Smooth muscle cell (in vitro differentiated cells): Measurements from ENCODE around the gene EXOC3. TPM values are rescaled to one million over a fixed set of nuclear protein-coding genes. Genes with fewer than 3 reads are reported as not detected.
A peak's percentile ranks its signal among the peaks of the same experiment; 100 is the strongest.

ENCODE experiments used
- DNase-seq: peaks from one replicate; lab custom pipeline; 2025; ENCODE audit not compliant: unreplicated experiment; lab: John Stamatoyannopoulos, UW
- H2AFZ ChIP-seq: fragments of 200-600 bp; sonication (generic); 2 replicates; pipeline ENCODE4 v1.6.0; 2016; ENCODE audit warnings: antibody characterized with exemption, low read depth, mild to moderate bottlenecking
- H3F3A ChIP-seq: fragments of 200-600 bp; sonication (generic); 2 replicates; pipeline ENCODE4 v1.6.0; 2017; ENCODE audit warnings: antibody characterized with exemption, low read depth
- H3K27ac ChIP-seq: fragments of 200-600 bp; sonication (generic); 2 replicates; pipeline ENCODE4 v1.5.1; 2016; ENCODE audit warnings: low read depth, mild to moderate bottlenecking
- H3K27me3 ChIP-seq: fragments of 200-600 bp; sonication (generic); 2 replicates; pipeline ENCODE4 v1.6.1; 2016; ENCODE audit warnings: low read depth, mild to moderate bottlenecking
- H3K36me3 ChIP-seq: fragments of 200-600 bp; sonication (generic); 2 replicates; pipeline ENCODE4 v1.5.1; 2016; ENCODE audit warnings: low read depth
- H3K4me1 ChIP-seq: fragments of 200-600 bp; sonication (generic); 2 replicates; pipeline ENCODE4 v1.5.1; 2016; ENCODE audit warnings: low read depth
- H3K4me2 ChIP-seq: fragments of 200-600 bp; sonication (generic); 2 replicates; pipeline ENCODE4 v1.6.0; 2016; ENCODE audit warnings: mild to moderate bottlenecking
- H3K4me3 ChIP-seq: fragments of 200-600 bp; sonication (generic); 2 replicates; pipeline ENCODE4 v1.5.1; 2016; ENCODE audit warnings: mild to moderate bottlenecking
- H3K79me2 ChIP-seq: fragments of 200-600 bp; sonication (generic); 2 replicates; pipeline ENCODE4 v1.6.0; 2016; ENCODE audit warnings: low read depth, mild to moderate bottlenecking
- H3K9ac ChIP-seq: fragments of 200-600 bp; sonication (generic); 2 replicates; pipeline ENCODE4 v1.6.0; 2016; ENCODE audit warnings: low read depth
- H3K9me3 ChIP-seq: fragments of 200-600 bp; sonication (generic); replicated peaks from 2 replicates; pipeline ENCODE4 v1.5.1; 2016; ENCODE audit warnings: low read depth
- H4K20me1 ChIP-seq: fragments of 200-600 bp; sonication (generic); 2 replicates; pipeline ENCODE4 v1.6.0; 2016; ENCODE audit warnings: low read depth
- CTCF ChIP-seq: fragments of 200-600 bp; sonication (generic); IDR thresholded peaks from 2 replicates; pipeline ENCODE4 v1.5.1; 2017; ENCODE audit warnings: borderline replicate concordance, mild to moderate bottlenecking, antibody characterized with exemption; ENCODE audit not compliant: insufficient read depth, poor library complexity, severe bottlenecking
- WGBS: methylation state at CpG from one replicate; pipeline ENCODE4 v1.1.7; 2016; ENCODE audit warnings: low lambda C conversion rate; 5-methylcytosine and 5-hydroxymethylcytosine counted together
- polyA plus RNA-seq: library from polyadenylated mRNA; unstranded; fragments of >200 nt; fragmentation: Nextera tagmentation; extraction: Ambion mirVana; gene quantifications from 2 replicates; pipeline ENCODE4 v1.2.1, GENCODE V29; 2016
- total RNA-seq: library from RNA; depleted of rRNA; stranded (reverse); fragments of >200 nt; gene quantifications from 2 replicates; pipeline ENCODE4 v1.2.3, GENCODE V29; 2014

EXOC3 gene
- total and polyA plus RNA-seq, 2 experiments from 2014 or later: 23.6 to 30.5 TPM

GRCh38 chr5:428754-429452, 14.1 kb upstream of the EXOC3 start:
- DNase-seq: no peak
- Histone ChIP-seq H3K4me2 (no peak overlapping the region), H4K20me1 (no peaks in the 10 kb centered on the region), H3K79me2 (no peaks in the 10 kb centered on the region), H3K4me3 (no peak overlapping the region), H3K27me3 (no peaks in the 10 kb centered on the region), H2AFZ (no peak overlapping the region), H3K4me1 (no peaks in the 10 kb centered on the region), H3K9ac (no peak overlapping the region), H3K27ac (peak overlapping the region; percentile 16), H3K36me3 (no peaks in the 10 kb centered on the region), H3K9me3 (no peaks in the 10 kb centered on the region), H3F3A (no peaks in the 10 kb centered on the region)
- WGBS: 91% methylated on average over 22 of the region's 22 CpGs
- no peak for TF ChIP-seq CTCF

- WGBS: 74% methylated on average over 30 of the region's 35 CpGs
- Histone ChIP-seq H3K79me2 (no peaks in the 10 kb centered on the region), H3K36me3 (no peaks in the 10 kb centered on the region), H4K20me1 (no peaks in the 10 kb centered on the region), H2AFZ (no peak overlapping the region), H3K4me1 (no peaks in the 10 kb centered on the region), H3K4me3 (no peak overlapping the region), H3F3A (no peaks in the 10 kb centered on the region), H3K4me2 (no peak overlapping the region), H3K27ac (peak overlapping the region; percentile 16), H3K9ac (no peak overlapping the region), H3K9me3 (no peaks in the 10 kb centered on the region), H3K27me3 (no peaks in the 10 kb centered on the region)
- no peak for TF ChIP-seq CTCF
- DNase-seq: no peak
Measured at GRCh38 chr5:429453-430188, 13.4 kb upstream of the EXOC3 start.

- Histone ChIP-seq H3K4me3 (no peak overlapping the region), H3K9me3 (no peaks in the 10 kb centered on the region), H3K27ac (peak overlapping the region; percentile 16), H3K4me1 (no peaks in the 10 kb centered on the region), H3K79me2 (no peaks in the 10 kb centered on the region), H3F3A (no peaks in the 10 kb centered on the region), H3K27me3 (no peaks in the 10 kb centered on the region), H4K20me1 (no peaks in the 10 kb centered on the region), H3K36me3 (no peaks in the 10 kb centered on the region), H2AFZ (no peak overlapping the region), H3K4me2 (no peak overlapping the region), H3K9ac (no peak overlapping the region)
- no peak for DNase-seq
- 90% methylated on average over 19 of the region's 25 CpGs for WGBS
- no peak for TF ChIP-seq CTCF
Measured at GRCh38 chr5:430214-430925, 12.6 kb upstream of the EXOC3 start.
